Measurements from ENCODE around the gene TFDP2.
"Not testable (repeated sequence)": the region's sequence is repeated elsewhere in the genome, so short reads cannot be mapped to it uniquely, and the experiment has no call there.

The TFDP2 gene

DNA sequence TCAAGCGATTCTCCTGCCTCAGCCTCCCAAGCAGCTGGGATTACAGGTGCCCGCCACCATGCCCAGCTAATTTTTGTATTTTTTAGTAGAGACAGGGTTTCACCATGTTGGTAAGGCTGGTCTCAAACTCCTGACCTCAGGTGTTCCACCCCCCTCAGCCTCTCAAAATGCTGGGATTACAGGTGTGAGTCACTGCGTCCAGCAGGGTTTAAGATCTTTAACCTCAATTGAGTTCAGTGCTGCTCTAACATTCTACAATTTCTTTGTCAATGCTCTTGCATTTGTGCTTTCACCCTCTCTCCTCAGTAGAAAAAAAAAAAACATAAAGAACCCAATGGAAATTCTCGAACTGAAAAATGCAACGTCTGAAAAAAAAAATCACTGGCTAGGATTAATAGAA is 60.4 kb downstream of the TFDP2 start:
- not testable (repeated sequence) for H3K36me3 ChIP-seq (ENCODE audit: insufficient read depth, low read length); H3K4me3 ChIP-seq (ENCODE audit: low read depth in 1 of 2, low read length in 2 of 2); H3K9ac ChIP-seq (ENCODE audit: low read length); H3K27ac ChIP-seq (ENCODE audit: low read depth, low read length); H3K4me1 ChIP-seq (ENCODE audit: insufficient read depth, low read length); H3K9me3 ChIP-seq (ENCODE audit: low read length); H3K27me3 ChIP-seq (ENCODE audit: control insufficient read depth in 1 of 2, insufficient read depth in 2 of 2, low read length in 2 of 2)

GRCh38 chr3:142088522-142088921 is 60.8 kb downstream of the TFDP2 start:
- H3K27ac ChIP-seq (ENCODE audit: low read depth, low read length): no peak overlapping the region
- H3K36me3 ChIP-seq (ENCODE audit: insufficient read depth, low read length): no peaks in the 10 kb centered on the region
- no peaks in the 10 kb centered on the region for H3K27me3 ChIP-seq (ENCODE audit: control insufficient read depth in 1 of 2, insufficient read depth in 2 of 2, low read length in 2 of 2)

GRCh38 chr3:142087676-142088075 is 61.7 kb downstream of the TFDP2 start:
- H3K27me3 ChIP-seq (ENCODE audit: control insufficient read depth in 1 of 2, insufficient read depth in 2 of 2, low read length in 2 of 2): no peaks in the 10 kb centered on the region
- H3K9me3 ChIP-seq (ENCODE audit: low read length): no peaks in the 10 kb centered on the region
- H3K4me3 ChIP-seq (ENCODE audit: low read depth in 1 of 2, low read length in 2 of 2): no peak overlapping the region
- H3K36me3 ChIP-seq (ENCODE audit: insufficient read depth, low read length): no peaks in the 10 kb centered on the region
- H3K9ac ChIP-seq (ENCODE audit: low read length): no peak overlapping the region
- H3K4me1 ChIP-seq (ENCODE audit: insufficient read depth, low read length): no peaks in the 10 kb centered on the region
- no peak overlapping the region for H3K27ac ChIP-seq (ENCODE audit: low read depth, low read length)

More at GRCh38 chr3:142088522-142088921, 60.8 kb downstream of the TFDP2 start:
- Histone ChIP-seq H3K4me3 (ENCODE audit: low read depth in 1 of 2, low read length in 2 of 2) (no peak overlapping the region), H3K4me1 (ENCODE audit: insufficient read depth, low read length) (no peaks in the 10 kb centered on the region), H3K9me3 (ENCODE audit: low read length) (no peaks in the 10 kb centered on the region), H3K9ac (ENCODE audit: low read length) (no peak overlapping the region)

DNA sequence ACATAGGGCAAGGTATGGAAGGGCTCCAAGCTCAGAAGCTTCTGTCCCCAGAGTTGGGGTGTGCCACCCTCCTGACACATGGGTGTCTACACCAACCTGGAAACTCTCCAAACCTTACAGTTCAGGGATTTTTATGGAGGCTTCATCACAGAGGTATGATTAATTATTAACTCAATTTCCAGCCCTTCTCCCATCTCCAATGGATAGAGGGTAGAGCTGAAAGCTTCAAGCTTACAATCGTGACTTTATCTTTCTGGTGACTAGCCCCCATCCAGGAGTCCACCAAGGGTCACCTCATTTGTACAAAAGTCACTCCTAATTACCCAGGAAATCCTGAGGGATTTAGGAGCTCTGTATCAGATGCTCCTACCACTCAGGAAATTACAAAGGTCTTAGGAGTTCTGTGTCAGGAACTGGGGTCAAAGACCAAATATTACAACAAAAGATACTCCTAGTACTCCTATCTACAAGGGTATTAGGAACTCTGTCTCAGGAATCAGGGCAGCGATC is 62.7 kb downstream of the TFDP2 start:
- H3K27me3 ChIP-seq (ENCODE audit: control insufficient read depth in 1 of 2, insufficient read depth in 2 of 2, low read length in 2 of 2): no peaks in the 10 kb centered on the region
- H3K27ac ChIP-seq (ENCODE audit: low read depth, low read length): no peak overlapping the region
- H3K36me3 ChIP-seq (ENCODE audit: insufficient read depth, low read length): no peaks in the 10 kb centered on the region
- H3K4me1 ChIP-seq (ENCODE audit: insufficient read depth, low read length): no peaks in the 10 kb centered on the region
- no peak overlapping the region for H3K9ac ChIP-seq (ENCODE audit: low read length)
- no peaks in the 10 kb centered on the region for H3K9me3 ChIP-seq (ENCODE audit: low read length)
- no peak overlapping the region for H3K4me3 ChIP-seq (ENCODE audit: low read depth in 1 of 2, low read length in 2 of 2)

GRCh38 chr3:142081178-142081577 is 68.2 kb downstream of the TFDP2 start:
- Histone ChIP-seq H3K27me3 (ENCODE audit: control insufficient read depth in 1 of 2, insufficient read depth in 2 of 2, low read length in 2 of 2) (no peaks in the 10 kb centered on the region), H3K4me1 (ENCODE audit: insufficient read depth, low read length) (no peaks in the 10 kb centered on the region), H3K27ac (ENCODE audit: low read depth, low read length) (no peak overlapping the region), H3K9ac (ENCODE audit: low read length) (no peak overlapping the region), H3K4me3 (ENCODE audit: low read depth in 1 of 2, low read length in 2 of 2) (no peak overlapping the region), H3K9me3 (ENCODE audit: low read length) (no peaks in the 10 kb centered on the region), H3K36me3 (ENCODE audit: insufficient read depth, low read length) (no peaks in the 10 kb centered on the region)

DNA sequence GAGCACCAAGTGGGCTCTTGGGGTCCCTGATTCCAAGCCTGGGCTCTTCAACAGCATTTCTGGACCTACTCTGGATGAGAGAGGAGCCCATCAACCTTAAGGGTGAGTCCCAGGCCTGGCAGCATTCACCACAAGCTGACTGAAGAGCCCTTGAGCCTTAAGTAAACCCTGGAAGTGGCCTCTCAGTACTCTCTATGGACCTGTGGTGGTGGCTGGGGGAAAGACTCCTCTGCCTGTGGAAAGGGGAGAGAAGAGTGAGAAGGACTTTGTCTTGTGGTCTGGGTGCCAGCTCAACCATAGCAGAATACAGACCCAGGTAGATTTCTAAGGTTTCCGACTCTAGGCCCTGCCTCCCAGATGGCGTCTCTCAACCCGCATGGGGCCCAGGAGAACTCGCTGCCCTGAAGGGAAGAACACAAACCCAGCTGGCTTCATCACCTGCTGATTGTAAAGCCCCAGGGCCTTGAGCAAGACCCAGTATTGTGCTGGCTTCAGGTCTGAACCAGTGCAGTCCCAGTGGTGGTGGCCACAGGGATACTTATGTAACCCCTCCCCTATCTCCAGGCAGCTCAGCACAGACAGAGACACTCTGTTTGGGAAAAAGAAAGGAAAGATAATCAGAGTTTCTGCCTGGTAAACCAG is 71.4 kb downstream of the TFDP2 start:
- no peak overlapping the region for H3K9ac ChIP-seq (ENCODE audit: low read length)

GRCh38 chr3:142077155-142077858 is 72.0 kb downstream of the TFDP2 start:
- no peaks in the 10 kb centered on the region for H3K36me3 ChIP-seq (ENCODE audit: insufficient read depth, low read length)
- no peak overlapping the region for H3K4me3 ChIP-seq (ENCODE audit: low read depth in 1 of 2, low read length in 2 of 2)
- H3K9me3 ChIP-seq (ENCODE audit: low read length): no peaks in the 10 kb centered on the region
- no peaks in the 10 kb centered on the region for H3K4me1 ChIP-seq (ENCODE audit: insufficient read depth, low read length)
- H3K9ac ChIP-seq (ENCODE audit: low read length): no peak overlapping the region
- no peak overlapping the region for H3K27ac ChIP-seq (ENCODE audit: low read depth, low read length)
- H3K27me3 ChIP-seq (ENCODE audit: control insufficient read depth in 1 of 2, insufficient read depth in 2 of 2, low read length in 2 of 2): no peaks in the 10 kb centered on the region

More for the DNA sequence above, 71.4 kb downstream of the TFDP2 start:
- Histone ChIP-seq H3K9me3 (ENCODE audit: low read length) (no peaks in the 10 kb centered on the region), H3K4me3 (ENCODE audit: low read depth in 1 of 2, low read length in 2 of 2) (no peak overlapping the region), H3K36me3 (ENCODE audit: insufficient read depth, low read length) (no peaks in the 10 kb centered on the region), H3K27me3 (ENCODE audit: control insufficient read depth in 1 of 2, insufficient read depth in 2 of 2, low read length in 2 of 2) (no peaks in the 10 kb centered on the region), H3K4me1 (ENCODE audit: insufficient read depth, low read length) (no peaks in the 10 kb centered on the region), H3K27ac (ENCODE audit: low read depth, low read length) (no peak overlapping the region)

- not testable (repeated sequence) for H3K27ac ChIP-seq (ENCODE audit: low read depth, low read length); H3K4me3 ChIP-seq (ENCODE audit: low read depth in 1 of 2, low read length in 2 of 2); H3K9ac ChIP-seq (ENCODE audit: low read length); H3K36me3 ChIP-seq (ENCODE audit: insufficient read depth, low read length); H3K4me1 ChIP-seq (ENCODE audit: insufficient read depth, low read length); H3K9me3 ChIP-seq (ENCODE audit: low read length); H3K27me3 ChIP-seq (ENCODE audit: control insufficient read depth in 1 of 2, insufficient read depth in 2 of 2, low read length in 2 of 2)
Observed at GRCh38 chr3:142075656-142076055, 73.7 kb downstream of the TFDP2 start.

GRCh38 chr3:142072816-142073215 is 76.5 kb downstream of the TFDP2 start:
- no peak overlapping the region for H3K27ac ChIP-seq (ENCODE audit: low read depth, low read length)
- no peaks in the 10 kb centered on the region for H3K4me1 ChIP-seq (ENCODE audit: insufficient read depth, low read length)
- H3K27me3 ChIP-seq (ENCODE audit: control insufficient read depth in 1 of 2, insufficient read depth in 2 of 2, low read length in 2 of 2): no peaks in the 10 kb centered on the region
- H3K36me3 ChIP-seq (ENCODE audit: insufficient read depth, low read length): no peaks in the 10 kb centered on the region
- H3K9ac ChIP-seq (ENCODE audit: low read length): no peak overlapping the region
- H3K4me3 ChIP-seq (ENCODE audit: low read depth in 1 of 2, low read length in 2 of 2): no peak overlapping the region
- no peaks in the 10 kb centered on the region for H3K9me3 ChIP-seq (ENCODE audit: low read length)

- H3K4me3 ChIP-seq (ENCODE audit: low read depth in 1 of 2, low read length in 2 of 2): no peak overlapping the region
- no peaks in the 10 kb centered on the region for H3K27me3 ChIP-seq (ENCODE audit: control insufficient read depth in 1 of 2, insufficient read depth in 2 of 2, low read length in 2 of 2)
- H3K9me3 ChIP-seq (ENCODE audit: low read length): no peaks in the 10 kb centered on the region
- H3K36me3 ChIP-seq (ENCODE audit: insufficient read depth, low read length): no peaks in the 10 kb centered on the region
- H3K4me1 ChIP-seq (ENCODE audit: insufficient read depth, low read length): no peaks in the 10 kb centered on the region
- no peak overlapping the region for H3K9ac ChIP-seq (ENCODE audit: low read length)
- no peak overlapping the region for H3K27ac ChIP-seq (ENCODE audit: low read depth, low read length)
Observed at GRCh38 chr3:142065932-142066331, 83.4 kb downstream of the TFDP2 start.

- H3K27ac ChIP-seq (ENCODE audit: low read depth, low read length): no peak overlapping the region
- no peaks in the 10 kb centered on the region for H3K4me1 ChIP-seq (ENCODE audit: insufficient read depth, low read length)
- H3K4me3 ChIP-seq (ENCODE audit: low read depth in 1 of 2, low read length in 2 of 2): no peak overlapping the region
- H3K27me3 ChIP-seq (ENCODE audit: control insufficient read depth in 1 of 2, insufficient read depth in 2 of 2, low read length in 2 of 2): no peaks in the 10 kb centered on the region
- H3K36me3 ChIP-seq (ENCODE audit: insufficient read depth, low read length): no peaks in the 10 kb centered on the region
- H3K9ac ChIP-seq (ENCODE audit: low read length): no peak overlapping the region
- no peaks in the 10 kb centered on the region for H3K9me3 ChIP-seq (ENCODE audit: low read length)
Observed at GRCh38 chr3:142065344-142065743, 84.0 kb downstream of the TFDP2 start.

GRCh38 chr3:142064454-142064853 is 84.9 kb downstream of the TFDP2 start:
- Histone ChIP-seq H3K4me1 (ENCODE audit: insufficient read depth, low read length) (no peaks in the 10 kb centered on the region), H3K27me3 (ENCODE audit: control insufficient read depth in 1 of 2, insufficient read depth in 2 of 2, low read length in 2 of 2) (no peaks in the 10 kb centered on the region), H3K9ac (ENCODE audit: low read length) (no peak overlapping the region), H3K9me3 (ENCODE audit: low read length) (no peaks in the 10 kb centered on the region), H3K36me3 (ENCODE audit: insufficient read depth, low read length) (no peaks in the 10 kb centered on the region), H3K27ac (ENCODE audit: low read depth, low read length) (no peak overlapping the region), H3K4me3 (ENCODE audit: low read depth in 1 of 2, low read length in 2 of 2) (no peak overlapping the region)

Measured in muscle layer of colon (tissue), 2 donors.